Osteocyte (in vitro differentiated cells): ENCODE results near the gene MBNL1. TPM values are rescaled to one million over a fixed set of nuclear protein-coding genes. Genes with fewer than 3 reads are reported as not detected.
A peak's percentile ranks its signal among the peaks of the same experiment; 100 is the strongest.
"Not testable (repeated sequence)": the region's sequence is repeated elsewhere in the genome, so short reads cannot be mapped to it uniquely, and the experiment has no call there.

Experiments used
- DNase-seq: peaks from one replicate; pipeline ENCODE4 v3.0.0; 2021; ENCODE audit warnings: mixed read lengths; ENCODE audit not compliant: unreplicated experiment; ENCODE audit errors: extremely low spot score
- H3K27ac Mint-ChIP-seq: one replicate; pipeline ENCODE4 v1.8.0; 2021; ENCODE audit warnings: mild to moderate bottlenecking, mixed read lengths; ENCODE audit not compliant: unreplicated experiment
- H3K27me3 Mint-ChIP-seq: one replicate; pipeline ENCODE4 v1.8.0; 2021; ENCODE audit warnings: mixed read lengths; ENCODE audit not compliant: unreplicated experiment
- H3K36me3 Mint-ChIP-seq: one replicate; pipeline ENCODE4 v1.8.0; 2021; ENCODE audit warnings: mixed read lengths; ENCODE audit not compliant: unreplicated experiment
- H3K4me1 Mint-ChIP-seq: one replicate; pipeline ENCODE4 v1.8.0; 2021; ENCODE audit warnings: mixed read lengths; ENCODE audit not compliant: unreplicated experiment
- H3K4me3 Mint-ChIP-seq: one replicate; pipeline ENCODE4 v1.8.0; 2021; ENCODE audit warnings: mild to moderate bottlenecking, moderate library complexity, mixed read lengths; ENCODE audit not compliant: unreplicated experiment
- H3K9me3 Mint-ChIP-seq: one replicate; pipeline ENCODE4 v1.8.0; 2021; ENCODE audit warnings: mixed read lengths; ENCODE audit not compliant: unreplicated experiment
- total RNA-seq: library from RNA; stranded (reverse); gene quantifications from 2 replicates; pipeline ENCODE4 v1.2.1, GENCODE V29; 2021
- TF ChIP-seq, protein P1 (sequence below): fragments of 200-600 bp; sonication (generic); IDR thresholded peaks from 2 replicates; pipeline ENCODE4 v1.5.0; 2021; ENCODE audit warnings: antibody characterized with exemption, mild to moderate bottlenecking, moderate library complexity

MBNL1 gene
- total RNA-seq, 1 donor from 2014 or later: 166 TPM

DNA sequence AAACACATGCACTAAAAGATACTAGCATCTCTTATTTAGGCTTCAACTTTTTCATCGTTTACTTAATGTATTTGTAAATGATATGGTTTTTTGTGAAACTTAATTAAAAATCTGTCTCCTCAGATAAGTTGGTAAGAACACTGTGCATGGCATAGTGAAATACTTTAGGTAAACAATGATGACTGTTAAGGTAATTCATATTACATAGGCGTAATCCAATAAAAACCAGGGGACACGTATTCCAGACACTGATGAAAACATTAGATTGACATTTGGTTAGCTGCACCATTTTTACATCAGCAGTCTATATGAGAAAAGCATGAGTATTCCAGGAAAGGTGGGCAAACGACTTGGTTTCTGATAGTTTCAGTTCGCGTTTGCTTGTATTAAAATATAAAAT lies 170.0 kb downstream of the MBNL1 start:
- Mint-ChIP-seq H3K4me3 (no peak overlapping the region), H3K27me3 (no peaks in the 10 kb centered on the region), H3K36me3 (peaks cover 27% of the 10 kb centered on the region), H3K4me1 (peaks cover 34% of the 10 kb centered on the region), H3K27ac (no peak overlapping the region), H3K9me3 (peaks cover 14% of the 10 kb centered on the region)
- TF ChIP-seq, protein P1, sequence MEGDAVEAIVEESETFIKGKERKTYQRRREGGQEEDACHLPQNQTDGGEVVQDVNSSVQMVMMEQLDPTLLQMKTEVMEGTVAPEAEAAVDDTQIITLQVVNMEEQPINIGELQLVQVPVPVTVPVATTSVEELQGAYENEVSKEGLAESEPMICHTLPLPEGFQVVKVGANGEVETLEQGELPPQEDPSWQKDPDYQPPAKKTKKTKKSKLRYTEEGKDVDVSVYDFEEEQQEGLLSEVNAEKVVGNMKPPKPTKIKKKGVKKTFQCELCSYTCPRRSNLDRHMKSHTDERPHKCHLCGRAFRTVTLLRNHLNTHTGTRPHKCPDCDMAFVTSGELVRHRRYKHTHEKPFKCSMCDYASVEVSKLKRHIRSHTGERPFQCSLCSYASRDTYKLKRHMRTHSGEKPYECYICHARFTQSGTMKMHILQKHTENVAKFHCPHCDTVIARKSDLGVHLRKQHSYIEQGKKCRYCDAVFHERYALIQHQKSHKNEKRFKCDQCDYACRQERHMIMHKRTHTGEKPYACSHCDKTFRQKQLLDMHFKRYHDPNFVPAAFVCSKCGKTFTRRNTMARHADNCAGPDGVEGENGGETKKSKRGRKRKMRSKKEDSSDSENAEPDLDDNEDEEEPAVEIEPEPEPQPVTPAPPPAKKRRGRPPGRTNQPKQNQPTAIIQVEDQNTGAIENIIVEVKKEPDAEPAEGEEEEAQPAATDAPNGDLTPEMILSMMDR: no peak
- no peak for DNase-seq

DNA sequence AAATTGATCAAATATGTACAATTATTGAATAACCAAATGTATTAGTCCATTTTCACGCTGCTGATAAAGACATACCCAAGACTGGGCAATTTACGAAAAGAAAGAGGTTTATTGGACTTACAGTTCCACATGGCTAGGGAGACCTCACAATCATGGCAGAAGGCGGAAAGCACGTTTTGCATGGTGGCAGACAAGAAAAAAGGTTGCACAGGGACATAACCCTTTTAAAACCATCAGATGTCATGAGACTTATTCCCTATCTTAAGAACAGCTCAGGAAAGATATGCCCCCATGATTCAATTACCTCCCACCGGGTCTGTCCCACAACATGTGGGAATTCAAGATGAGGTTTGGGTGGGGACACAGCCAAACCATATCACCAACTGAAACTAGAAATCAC lies 171.5 kb downstream of the MBNL1 start:
- not testable (repeated sequence) for H3K9me3 Mint-ChIP-seq, H3K27ac Mint-ChIP-seq, H3K4me3 Mint-ChIP-seq, DNase-seq, H3K27me3 Mint-ChIP-seq
- Mint-ChIP-seq H3K36me3 (peaks cover 12% of the 10 kb centered on the region), H3K4me1 (peaks cover 44% of the 10 kb centered on the region)

DNA sequence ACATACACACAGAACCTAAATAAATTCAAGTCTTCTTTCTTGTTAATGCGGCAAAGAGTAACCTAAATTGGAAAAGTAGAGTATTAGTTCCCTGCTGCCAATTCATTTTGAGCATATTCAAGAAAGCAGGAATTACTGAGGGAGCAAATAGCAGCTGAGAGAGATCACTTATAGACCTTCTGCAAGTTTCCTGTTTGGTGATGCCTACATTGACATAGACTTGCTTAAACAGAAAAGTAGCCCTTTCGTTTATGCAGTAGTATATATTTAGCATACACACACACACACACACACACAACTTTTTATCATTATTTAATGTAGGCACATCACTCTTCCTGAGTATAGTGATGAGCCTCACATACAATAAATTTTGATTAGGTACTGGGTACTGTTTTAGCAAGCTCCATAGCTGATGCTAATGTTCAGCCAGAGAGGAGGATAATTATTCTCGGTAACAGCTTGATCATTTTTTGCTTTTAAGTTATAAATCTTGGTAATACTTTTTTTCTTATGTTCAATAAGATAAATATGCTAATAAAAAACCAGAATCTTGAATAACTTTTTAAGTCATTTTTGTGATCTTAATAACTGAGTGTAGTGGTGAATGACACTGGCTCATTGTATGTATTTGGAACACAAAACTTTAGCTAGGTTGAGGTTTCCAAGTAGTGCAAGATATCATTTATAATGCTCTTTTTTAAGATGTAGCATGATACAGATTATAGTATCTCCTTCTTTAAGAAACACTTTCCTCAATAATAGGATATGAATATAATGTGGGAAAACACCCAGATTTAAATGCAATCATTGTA lies 174.7 kb downstream of the MBNL1 start:
- TF ChIP-seq, protein P1: no peak
- Mint-ChIP-seq H3K9me3 (no peaks in the 10 kb centered on the region), H3K27me3 (no peaks in the 10 kb centered on the region), H3K27ac (peak overlapping the region; percentile 14), H3K36me3 (peaks cover 9% of the 10 kb centered on the region), H3K4me3 (no peak overlapping the region), H3K4me1 (peaks cover 32% of the 10 kb centered on the region)
- DNase-seq: no peak

DNA sequence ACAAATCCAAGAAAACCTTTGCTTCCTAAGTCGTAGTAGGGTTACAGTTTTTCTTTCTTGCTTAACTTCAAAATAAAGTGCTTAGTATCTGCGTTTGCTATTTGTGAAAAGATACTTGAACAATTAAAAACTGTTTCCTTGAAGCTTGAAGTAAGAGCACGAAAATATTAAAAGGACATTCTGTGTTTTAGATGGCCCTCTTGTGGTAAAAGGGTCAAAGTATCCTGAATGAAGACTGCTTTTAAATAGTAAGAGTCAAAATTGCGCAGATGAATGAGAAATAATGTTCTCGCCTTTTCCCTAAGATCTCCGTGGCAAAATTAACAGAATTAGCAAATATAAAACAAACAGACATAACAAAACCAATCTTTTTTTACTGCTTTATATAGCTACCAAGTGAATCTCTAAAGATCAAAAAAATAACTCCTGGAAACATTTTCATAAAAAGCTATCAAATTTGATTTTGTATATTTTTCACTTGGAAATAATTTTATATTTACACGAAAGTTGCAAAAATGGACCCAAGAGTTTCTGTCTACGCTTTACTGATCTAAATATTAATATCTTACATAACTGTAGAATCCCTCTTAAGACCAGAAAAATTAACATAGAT lies 175.4 kb downstream of the MBNL1 start:
- TF ChIP-seq, protein P1: peak; percentile 76
- peak overlapping the region; percentile 29 for H3K27ac Mint-ChIP-seq
- no peaks in the 10 kb centered on the region for H3K9me3 Mint-ChIP-seq
- H3K36me3 Mint-ChIP-seq: peaks cover 7% of the 10 kb centered on the region
- no peak overlapping the region for H3K4me3 Mint-ChIP-seq
- peaks cover 30% of the 10 kb centered on the region for H3K4me1 Mint-ChIP-seq
- no peak for DNase-seq
- H3K27me3 Mint-ChIP-seq: no peaks in the 10 kb centered on the region

DNA sequence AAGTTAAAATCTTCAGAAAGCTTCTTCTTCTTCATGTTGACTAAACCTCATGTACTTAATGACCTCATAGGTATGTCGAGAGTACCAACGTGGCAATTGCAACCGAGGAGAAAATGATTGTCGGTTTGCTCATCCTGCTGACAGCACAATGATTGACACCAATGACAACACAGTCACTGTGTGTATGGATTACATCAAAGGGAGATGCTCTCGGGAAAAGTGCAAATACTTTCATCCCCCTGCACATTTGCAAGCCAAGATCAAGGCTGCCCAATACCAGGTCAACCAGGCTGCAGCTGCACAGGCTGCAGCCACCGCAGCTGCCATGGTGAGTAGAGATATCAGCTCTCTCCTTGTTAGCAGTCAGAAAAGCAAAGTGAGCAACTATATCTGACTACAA lies 176.5 kb downstream of the MBNL1 start:
- H3K27me3 Mint-ChIP-seq: no peaks in the 10 kb centered on the region
- peaks cover 30% of the 10 kb centered on the region for H3K4me1 Mint-ChIP-seq
- H3K4me3 Mint-ChIP-seq: no peak overlapping the region
- no peak overlapping the region for H3K27ac Mint-ChIP-seq
- TF ChIP-seq, protein P1: no peak
- DNase-seq: no peak
- peaks cover 7% of the 10 kb centered on the region for H3K36me3 Mint-ChIP-seq
- no peaks in the 10 kb centered on the region for H3K9me3 Mint-ChIP-seq
